Pancreas (tissue), 10 donors: ENCODE results near the gene GRID1. TPM values are rescaled to one million over a fixed set of nuclear protein-coding genes. Genes with fewer than 3 reads are reported as not detected.

Source experiments
- ATAC-seq, 4 donors: fragments of 200-7000 bp; cut with Tn5 transposase; one replicate each; pipeline versions ENCODE4 v1.8.0 to v1.9.1; 2020; ENCODE audit warnings: mild to moderate bottlenecking in 4 of 4, moderate library complexity in 4 of 4
- DNase-seq, 6 donors: peaks; one replicate each; pipeline ENCODE4 v3.0.0-alpha.2; 2020
- FAIRE-seq: peaks from 2 replicates; lab custom pipeline; 2012; peaks lifted over from hg19 to GRCh38; lab: Jason Lieb, UNC
- H3K27ac ChIP-seq, 4 donors: fragments of 200-600 bp; sonication (generic); 1 replicate in 3 of 4; 2 replicates in 1 of 4; pipeline versions ENCODE4 v1.5.0 to v1.8.0; 2020
- H3K27me3 ChIP-seq, 4 donors: fragments of 200-600 bp; one replicate each; pipeline ENCODE4 v1.8.0; 2021
- H3K36me3 ChIP-seq, 3 donors: fragments of 200-600 bp; sonication (generic) in 1 of 3; one replicate each; pipeline versions ENCODE4 v1.5.0 to v1.8.0; 2020 to 2021
- H3K4me1 ChIP-seq, 3 donors: fragments of 200-600 bp; one replicate each; pipeline ENCODE4 v1.8.0; 2021
- H3K4me3 ChIP-seq, 4 donors: fragments of 200-600 bp; sonication (generic) in 2 of 4; one replicate each; pipeline versions ENCODE4 v1.5.0 to v1.8.0; 2020 to 2021
- H3K9me3 ChIP-seq, 4 donors: fragments of 200-600 bp; one replicate each; pipeline ENCODE4 v1.8.0; 2021
- CTCF ChIP-seq, 4 donors: fragments of 200-600 bp; sonication (generic) in 3 of 4; IDR thresholded peaks; one replicate each; pipeline versions ENCODE4 v1.5.0 to v1.8.0; 2021; ENCODE audit warnings: antibody characterized with exemption in 4 of 4
- WGBS, 2 donors: extraction: QIAGEN DNeasy Blood & Tissue Kit; methylation state at CpG; one replicate each; pipeline ENCODE4 v1.1.7; 2013; 5-methylcytosine and 5-hydroxymethylcytosine counted together
- intact Hi-C, 3 donors: fragments of 100-400 bp; cut with DNase I; formaldehyde crosslinking; loops; one replicate each; pipeline versions ENCODE4 v1.11.1 to v1.14.2; 2022
- polyA plus RNA-seq, 2 donors: library from polyadenylated mRNA; stranded (reverse); fragments of 200-250 nt; gene quantifications; one replicate each; pipeline ENCODE4 v1.2.3, GENCODE V29; 2013
- total RNA-seq, 6 donors: library from RNA; stranded (reverse); fragmentation: NEBNext Ultra II Directional in 4 of 6; extraction: Animal tissue kit (Norgen Biotek cat#: 25700) in 4 of 6; gene quantifications; one replicate each; pipeline versions ENCODE4 v1.2.1 to v1.2.4, GENCODE V29; 2021 to 2023
- donor health status: healthy with polysubstance abuse.
- donor health status: DM: no; HTN: no; CAD: no; lungs with moderate emphysema.
- donor health status: DM: no; HTN: no; CAD: no.
- donor health status: control.
- donor health status: control.
- donor health status: Bipolar disorder and iron deficiency.
- donor health status: DM: yes; HTN: yes; CAD: no.
- donor health status: DM: no; HTN: no; CAD: no.
- donor health status: DM: no; HTN: no; CAD: no.
- donor health status: DM: yes; HTN: yes; CAD: no.

The GRID1 gene
- total and polyA plus RNA-seq, 8 donors = 0.05 to 1.5 (median 0.91) TPM

DNA sequence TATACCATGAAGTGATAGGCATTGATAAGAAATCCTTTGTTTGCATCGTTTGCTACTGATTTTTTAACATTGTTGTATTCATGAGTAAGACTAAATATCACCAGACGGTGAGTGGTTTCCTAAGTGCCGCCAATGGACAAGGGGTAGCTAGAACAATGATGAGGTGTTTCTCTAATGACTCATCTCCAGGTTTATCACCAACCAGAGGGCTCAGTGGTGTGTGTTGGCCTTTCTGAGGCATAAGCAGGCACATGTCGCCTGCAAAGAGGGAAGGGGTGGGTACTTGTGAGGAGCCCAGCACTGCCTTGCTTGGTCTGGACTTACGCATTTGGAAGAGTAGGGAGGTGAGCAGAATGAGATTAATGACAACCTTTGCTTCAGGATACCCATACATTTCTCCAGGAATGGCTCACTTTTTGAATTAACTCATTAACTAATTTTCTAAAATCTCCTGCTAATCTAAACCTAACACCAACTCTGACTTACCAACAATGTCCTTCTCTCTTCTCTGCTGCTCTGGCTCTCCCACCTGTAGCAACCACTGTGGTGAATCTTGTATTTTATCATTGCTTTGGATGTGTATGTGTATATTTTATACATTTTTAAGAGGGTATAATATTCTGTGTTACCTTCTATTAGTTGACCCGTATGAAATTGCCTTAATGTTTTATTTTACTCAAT lies 722.6 kb downstream of the GRID1 start:
- no peaks in the 10 kb centered on the region for H3K27me3 ChIP-seq
- no peak overlapping the region for H3K27ac ChIP-seq
- no peak for ATAC-seq
- 75 to 81% methylated on average over 6 of the region's 6 CpGs for WGBS, 2 donors
- TF ChIP-seq CTCF (IDR thresholded peaks at IDR 0.05) = no peak
- H3K36me3 ChIP-seq = no peaks in the 10 kb centered on the region
- no peak for FAIRE-seq
- no peak overlapping the region for H3K4me3 ChIP-seq
- H3K9me3 ChIP-seq = no peaks in the 10 kb centered on the region
- H3K4me1 ChIP-seq = peaks cover 0 to 5% (median 0%) of the 10 kb centered on the region in 3 donors
- intact Hi-C loops = no loop called here
- DNase-seq = no peak

DNA sequence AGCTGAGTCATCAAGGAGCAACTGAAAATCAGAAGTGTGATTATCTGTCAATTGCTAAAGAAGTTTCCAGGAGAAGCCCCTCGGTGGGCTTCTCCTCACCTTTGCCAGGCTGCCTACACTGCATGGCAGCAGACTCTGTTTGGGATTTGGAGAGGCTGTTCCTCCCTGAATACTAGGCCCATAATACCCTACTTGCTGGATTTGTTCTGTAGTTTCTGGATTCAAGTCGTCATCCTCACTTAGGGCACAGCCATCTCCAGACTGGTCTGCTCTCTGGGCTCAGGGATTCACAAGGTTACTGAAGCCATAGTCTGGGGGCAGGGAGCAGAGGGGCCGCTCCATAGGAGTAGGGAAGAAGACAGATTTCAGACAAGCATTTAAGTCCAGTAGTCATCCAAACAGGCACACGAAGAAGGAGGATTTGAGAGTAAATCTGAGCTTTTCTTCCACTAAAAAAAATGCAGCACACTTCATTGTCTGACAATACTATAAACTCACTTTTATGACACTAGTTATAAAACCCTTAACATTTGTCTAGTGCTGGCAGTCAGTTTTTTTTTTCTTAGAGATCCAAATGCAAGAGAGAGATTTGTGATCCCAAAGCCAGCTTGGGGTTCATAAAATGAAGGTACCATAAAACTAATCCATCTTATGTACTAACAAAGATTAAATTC lies 723.3 kb downstream of the GRID1 start:
- FAIRE-seq (no peak), ATAC-seq (no peak), DNase-seq (no peak)
- peaks cover 0 to 5% (median 0%) of the 10 kb centered on the region in 3 donors for H3K4me1 ChIP-seq
- intact Hi-C loops = no loop called here
- no peaks in the 10 kb centered on the region for H3K27me3 ChIP-seq
- no peaks in the 10 kb centered on the region for H3K36me3 ChIP-seq
- no peaks in the 10 kb centered on the region for H3K9me3 ChIP-seq
- H3K4me3 ChIP-seq = no peak overlapping the region
- no peak for TF ChIP-seq CTCF (IDR thresholded peaks at IDR 0.05)
- 75 to 80% methylated on average over 4 of the region's 4 CpGs for WGBS, 2 donors
- H3K27ac ChIP-seq = peak overlapping the region in 2 of 4 donors; percentile 30 to 59

GRCh38 chr10:85642421-85643170 lies 724.0 kb downstream of the GRID1 start:
- Histone ChIP-seq H3K27ac (peak overlapping the region in 2 of 4 donors; percentile 30 to 59), H3K27me3 (no peaks in the 10 kb centered on the region), H3K4me1 (peaks cover 0 to 5% (median 0%) of the 10 kb centered on the region in 3 donors), H3K36me3 (no peaks in the 10 kb centered on the region), H3K4me3 (no peak overlapping the region), H3K9me3 (no peaks in the 10 kb centered on the region)
- intact Hi-C loops = no loop called here
- no peak for FAIRE-seq
- no peak for TF ChIP-seq CTCF (IDR thresholded peaks at IDR 0.05)
- DNase-seq = no peak
- 47 to 49% methylated on average over 4 of the region's 4 CpGs for WGBS, 2 donors
- peak; percentile 36 to 83 (median 72) for ATAC-seq

DNA sequence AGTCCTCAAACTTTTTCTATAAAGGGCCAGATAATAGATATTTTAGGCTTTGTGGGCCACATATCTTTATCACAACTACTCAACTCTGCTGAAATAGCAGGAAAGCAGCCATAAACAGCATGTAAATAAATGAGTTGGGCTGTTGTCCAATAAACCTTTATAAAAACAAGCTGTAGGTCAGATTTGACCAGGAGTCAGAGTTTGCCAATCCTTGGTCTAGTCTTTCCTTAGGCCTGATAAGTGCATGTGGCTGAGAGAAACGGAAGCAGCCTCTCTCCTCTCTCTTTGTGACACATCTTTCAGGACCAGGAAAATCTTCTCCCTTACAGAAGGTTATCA lies 724.5 kb downstream of the GRID1 start:
- WGBS, 2 donors = 47 to 53% methylated on average over 1 of the region's 1 CpG
- H3K4me3 ChIP-seq = no peak overlapping the region
- no peaks in the 10 kb centered on the region for H3K9me3 ChIP-seq
- peak overlapping the region in 2 of 4 donors; percentile 30 to 59 for H3K27ac ChIP-seq
- no peaks in the 10 kb centered on the region for H3K36me3 ChIP-seq
- DNase-seq = no peak
- no peak for TF ChIP-seq CTCF (IDR thresholded peaks at IDR 0.05)
- no peaks in the 10 kb centered on the region for H3K27me3 ChIP-seq
- FAIRE-seq = no peak
- ATAC-seq = peak in 3 of 4 donors; percentile 49 to 63 (median 50)
- peaks cover 0 to 5% (median 0%) of the 10 kb centered on the region in 3 donors for H3K4me1 ChIP-seq
- intact Hi-C loops = no loop called here
